Endothelial cell of umbilical vein (primary cell): ENCODE data around the gene PRKCI. TPM values are rescaled to one million over a fixed set of nuclear protein-coding genes. Genes with fewer than 3 reads are reported as not detected.

Experiments
- BruUV-seq: library from RNA; stranded (reverse); fragments of 400-500 nt; replicated peaks from 2 replicates; lab custom pipeline; 2021; lab: Mats Ljungman, UMichigan
- CTCF ChIA-PET: fragments of 300-600, 350-600 bp; sonication (Branson Sonifier 250); formaldehyde crosslinking; loops from one replicate; lab custom pipeline; 2021; ENCODE audit warnings: antibody characterized with exemption, inconsistent platforms; lab: Charles Lee
- POLR2A ChIA-PET: fragments of 300-600, 350-600 bp; sonication (Branson Sonifier 250); formaldehyde crosslinking; loops from one replicate; lab custom pipeline; 2021; ENCODE audit warnings: antibody characterized with exemption, inconsistent platforms; lab: Charles Lee
- DNase-seq: peaks from one replicate; pipeline ENCODE4 v3.0.0-alpha.2; 2011; ENCODE audit warnings: low read depth, low spot score
- FAIRE-seq: peaks from 2 replicates; lab custom pipeline; 2011; peaks lifted over from hg19 to GRCh38; lab: Jason Lieb, UNC
- H2AFZ ChIP-seq: 2 replicates; pipeline ENCODE4 v1.6.0; 2012; ENCODE audit warnings: low read depth, low read length, control low read depth, inconsistent platforms
- H3K27ac ChIP-seq: 2 replicates; pipeline ENCODE4 v1.5.1; 2011; ENCODE audit warnings: low read depth, mild to moderate bottlenecking, control low read depth, low read length, moderate library complexity; ENCODE audit not compliant: insufficient read depth
- H3K27me3 ChIP-seq, 2 experiments: 2 replicates each; pipeline versions ENCODE4 v1.6.0 to v1.6.1; 2011; ENCODE audit warnings: low read length in 2 of 2, mixed read lengths in 1 of 2; ENCODE audit not compliant: control insufficient read depth in 2 of 2, insufficient read depth in 2 of 2
- H3K36me3 ChIP-seq, 2 experiments: 2 replicates in 1 of 2; 3 replicates in 1 of 2; pipeline ENCODE4 v1.5.1; 2011; ENCODE audit warnings: low read length in 2 of 2, mild to moderate bottlenecking in 1 of 2, moderate library complexity in 1 of 2; ENCODE audit not compliant: control insufficient read depth in 2 of 2, insufficient read depth in 2 of 2; ENCODE audit errors: extremely low read depth in 1 of 2
- H3K4me1 ChIP-seq: 3 replicates; pipeline ENCODE4 v1.5.1; 2011; ENCODE audit warnings: mild to moderate bottlenecking, low read length; ENCODE audit not compliant: control insufficient read depth, insufficient read depth; ENCODE audit errors: extremely low read depth
- H3K4me2 ChIP-seq: 2 replicates; pipeline ENCODE4 v1.6.1; 2011; ENCODE audit warnings: low read length, control low read depth, mixed read lengths; ENCODE audit not compliant: insufficient read depth
- H3K4me3 ChIP-seq, 3 experiments: fragments of 200-600 bp in 1 of 3; sonication (generic), shearing (Covaris generic) in 1 of 3; replicated peaks in 1 of 3; 2 replicates each; pipeline ENCODE4 v1.5.1; 2011 to 2016; ENCODE audit warnings: control low read depth in 3 of 3, low read length in 3 of 3, mild to moderate bottlenecking in 2 of 3, inconsistent platforms in 1 of 3, low read depth in 1 of 3, moderate library complexity in 1 of 3; ENCODE audit not compliant: insufficient read depth in 1 of 3
- H3K79me2 ChIP-seq: 2 replicates; pipeline ENCODE4 v1.6.0; 2012; ENCODE audit warnings: low read length, inconsistent platforms; ENCODE audit not compliant: control insufficient read depth, insufficient read depth
- H3K9ac ChIP-seq: replicated peaks from 2 replicates; pipeline ENCODE3; 2011; ENCODE audit warnings: low read length, control low read depth; ENCODE audit not compliant: insufficient read depth; ENCODE audit errors: extremely low read depth
- H3K9me1 ChIP-seq: replicated peaks from 3 replicates; pipeline ENCODE4 v1.6.0; 2011; ENCODE audit warnings: mild to moderate bottlenecking, low read length; ENCODE audit not compliant: control insufficient read depth, insufficient read depth; ENCODE audit errors: extremely low read depth
- H3K9me3 ChIP-seq: replicated peaks from 2 replicates; pipeline ENCODE4 v1.5.1; 2012; ENCODE audit warnings: low read length, inconsistent platforms; ENCODE audit not compliant: control insufficient read depth, insufficient read depth
- H4K20me1 ChIP-seq: replicated peaks from 2 replicates; pipeline ENCODE3; 2011; ENCODE audit warnings: mild to moderate bottlenecking, low read length; ENCODE audit not compliant: control insufficient read depth, insufficient read depth; ENCODE audit errors: extremely low read depth
- CTCF ChIP-seq, 2 donors: IDR thresholded peaks; 1 replicate in 1 of 2; 2 replicates in 1 of 2; pipeline ENCODE4 v1.5.1; 2011; ENCODE audit warnings: low read length in 2 of 2, mild to moderate bottlenecking in 2 of 2, moderate library complexity in 2 of 2, control low read depth in 1 of 2, inconsistent platforms in 1 of 2, low read depth in 1 of 2; ENCODE audit not compliant: insufficient read depth in 1 of 2; ENCODE audit errors: extremely low read depth in 1 of 2
- EZH2 ChIP-seq: IDR thresholded peaks from 2 replicates; pipeline ENCODE4 v1.6.1; 2012; ENCODE audit warnings: borderline replicate concordance, low read depth, mild to moderate bottlenecking, moderate library complexity, low read length, inconsistent platforms; ENCODE audit not compliant: severe bottlenecking
- FOS ChIP-seq: IDR thresholded peaks from 2 replicates; pipeline ENCODE4 v1.6.1; 2011; ENCODE audit warnings: mild to moderate bottlenecking, low read length, moderate library complexity, borderline replicate concordance; ENCODE audit not compliant: insufficient read depth
- GATA2 ChIP-seq: IDR thresholded peaks from 2 replicates; pipeline ENCODE4 v1.7.0; 2011; ENCODE audit warnings: low read depth, mild to moderate bottlenecking, moderate library complexity, mixed read lengths, low read length; ENCODE audit not compliant: insufficient read length, insufficient read depth
- JUN ChIP-seq: IDR thresholded peaks from 2 replicates; pipeline ENCODE4 v1.6.1; 2011; ENCODE audit warnings: borderline replicate concordance, low read depth; ENCODE audit not compliant: insufficient read length, insufficient read depth
- MAX ChIP-seq: IDR thresholded peaks from 2 replicates; pipeline ENCODE4 v1.6.1; 2011; ENCODE audit not compliant: insufficient read depth, insufficient read length
- MYC ChIP-seq: IDR thresholded peaks from one replicate; pipeline ENCODE4 v1.6.1; 2011; ENCODE audit warnings: mild to moderate bottlenecking, low read depth, low read length
- POLR2A ChIP-seq: IDR thresholded peaks from 2 replicates; pipeline ENCODE4 v1.6.1; 2012; ENCODE audit warnings: low read depth, mild to moderate bottlenecking, control low read depth, low read length
- POLR2AphosphoS5 ChIP-seq: IDR thresholded peaks from 2 replicates; pipeline ENCODE4 v1.6.1; 2012; ENCODE audit warnings: low read depth, mild to moderate bottlenecking, control low read depth, low read length, moderate library complexity; ENCODE audit not compliant: insufficient read depth
- dilution Hi-C: fragments of 300-500 bp; cut with MboI; formaldehyde crosslinking; loops from one replicate; pipeline ENCODE4 v1.15.0; 2019; ENCODE audit warnings: low sequenced_read_pairs; ENCODE audit not compliant: extremely low pct_ligation_motif_present
- intact Hi-C: fragments of 100-400 bp; cut with micrococcal nuclease; formaldehyde crosslinking; loops from one replicate; pipeline ENCODE4 v1.10.0; 2022
- polyA plus RNA-seq, 4 experiments: library from polyadenylated mRNA; depleted of rRNA in 3 of 4; stranded (reverse) in 3 of 4; unstranded in 1 of 4; fragments of >200 nt; gene quantifications; 2 replicates each; pipeline versions ENCODE4 v1.2.1 to v1.2.3, GENCODE V29; 2011 to 2012; ENCODE audit warnings: missing spikeins in 1 of 4
- total RNA-seq: library from RNA; stranded (reverse); gene quantifications from 2 replicates; pipeline ENCODE4 v1.2.3, GENCODE V29; 2021

Gene PRKCI
- total and polyA plus RNA-seq, 2 donors (not counting 3 experiments of a cell fraction or from before 2014, with no cell fraction given), result 7.1 to 23.9 TPM

- Histone ChIP-seq H2AFZ (no peak overlapping the region), H3K9me1 (no peaks in the 10 kb centered on the region), H3K4me2 (no peak overlapping the region), H3K36me3 (no peaks in the 10 kb centered on the region), H3K4me3 (no peak overlapping the region), H3K9me3 (no peaks in the 10 kb centered on the region), H3K27ac (no peak overlapping the region), H3K79me2 (no peaks in the 10 kb centered on the region), H3K27me3 (no peaks in the 10 kb centered on the region), H3K9ac (no peak overlapping the region), H3K4me1 (no peaks in the 10 kb centered on the region), H4K20me1 (no peaks in the 10 kb centered on the region)
- DNase-seq, result no peak
- no peak for TF ChIP-seq MAX
- TF ChIP-seq JUN, result no peak
- TF ChIP-seq POLR2AphosphoS5, result no peak
- no peak for TF ChIP-seq EZH2
- intact Hi-C loops, result no loop called here
- dilution Hi-C loops, result no loop called here
- no TSS peak for BruUV-seq
- no peak for FAIRE-seq
- POLR2A ChIA-PET, result no interaction called here
- CTCF ChIA-PET, result interaction anchor here (0.7 kb wide), 1 partner anchor 558 kb away, joined by 3 read pairs; no protein-coding TSS in a partner anchor
Observed at GRCh38 chr3:170290194-170290593, 68.0 kb downstream of the PRKCI start.

GRCh38 chr3:170295586-170295985 is 73.4 kb downstream of the PRKCI start:
- H2AFZ ChIP-seq, result no peak overlapping the region
- no peaks in the 10 kb centered on the region for H3K79me2 ChIP-seq
- H3K4me3 ChIP-seq, result no peak overlapping the region
- no peak overlapping the region for H3K4me2 ChIP-seq
- no peaks in the 10 kb centered on the region for H4K20me1 ChIP-seq
- H3K4me1 ChIP-seq, result no peaks in the 10 kb centered on the region
- H3K27ac ChIP-seq, result no peak overlapping the region
- no peaks in the 10 kb centered on the region for H3K36me3 ChIP-seq
- ChIA-PET CTCF (interaction anchor here (0.7 kb wide), 2 partner anchors 106 to 173 kb away, joined by 3 to 4 read pairs; no protein-coding TSS in a partner anchor), POLR2A (no interaction called here)
- dilution Hi-C loops, result no loop called here
- no TSS peak for BruUV-seq
- H3K27me3 ChIP-seq, result no peaks in the 10 kb centered on the region
- no peak for TF ChIP-seq POLR2AphosphoS5
- no peak for TF ChIP-seq POLR2A
- TF ChIP-seq CTCF (IDR thresholded peaks at IDR 0.05; ENCODE audit: extremely low read depth in 1 of 2, insufficient read depth in 1 of 2, low read depth in 1 of 2, low read length in 2 of 2), result no peak
- TF ChIP-seq GATA2, result no peak
- TF ChIP-seq FOS, result no peak
- TF ChIP-seq JUN, result no peak
- TF ChIP-seq MYC, result no peak
- TF ChIP-seq EZH2, result no peak
- no peak for TF ChIP-seq MAX
- intact Hi-C loops, result no loop called here
- no peak overlapping the region for H3K9ac ChIP-seq
- FAIRE-seq, result no peak
- DNase-seq, result no peak
- no peaks in the 10 kb centered on the region for H3K9me1 ChIP-seq
- no peaks in the 10 kb centered on the region for H3K9me3 ChIP-seq
